Activated B cell treated with CpG ODN at 0.5 μM for 24 hours (primary cell): ENCODE data around the gene XPNPEP1. TPM values are rescaled to one million over a fixed set of nuclear protein-coding genes. Genes with fewer than 3 reads are reported as not detected.

Experiments used
- ATAC-seq: fragments of 200-7000 bp; cut with Tn5 transposase; one replicate; pipeline ENCODE4 v1.10.0; 2021; ENCODE audit warnings: low read depth, mild to moderate bottlenecking, moderate library complexity
- CTCF ChIA-PET: fragments of 350-600 bp; sonication (Branson Sonifier 250); formaldehyde crosslinking; loops from one replicate; lab custom pipeline; 2021; ENCODE audit warnings: antibody characterized with exemption; lab: Charles Lee
- POLR2A ChIA-PET: fragments of 350-600 bp; sonication (Branson Sonifier 250); formaldehyde crosslinking; loops from one replicate; lab custom pipeline; 2021; ENCODE audit warnings: antibody characterized with exemption; lab: Charles Lee
- DNase-seq: peaks from one replicate; pipeline ENCODE4 v3.0.0; 2022
- H3K27ac Mint-ChIP-seq: one replicate; pipeline ENCODE4 v1.8.0; 2020; ENCODE audit warnings: mixed read lengths
- H3K27me3 Mint-ChIP-seq: one replicate; pipeline ENCODE4 v1.8.0; 2021; ENCODE audit warnings: mixed read lengths
- H3K36me3 Mint-ChIP-seq: one replicate; pipeline ENCODE4 v1.8.0; 2021; ENCODE audit warnings: low read depth, mixed read lengths
- H3K4me1 Mint-ChIP-seq: one replicate; pipeline ENCODE4 v1.8.0; 2021; ENCODE audit warnings: mixed read lengths
- H3K4me3 Mint-ChIP-seq: one replicate; pipeline ENCODE4 v1.8.0; 2020; ENCODE audit warnings: mild to moderate bottlenecking, mixed read lengths
- H3K9me3 Mint-ChIP-seq: one replicate; pipeline ENCODE4 v1.8.0; 2020; ENCODE audit warnings: mixed read lengths
- CTCF ChIP-seq: fragments of 200-600 bp; IDR thresholded peaks from one replicate; pipeline ENCODE4 v1.8.0; 2022; ENCODE audit warnings: antibody characterized with exemption, mild to moderate bottlenecking
- intact Hi-C: fragments of 100-400 bp; cut with micrococcal nuclease; formaldehyde crosslinking; loops from one replicate; pipeline ENCODE4 v1.15.1; 2024
- total RNA-seq: library from RNA; stranded (reverse); gene quantifications from 2 replicates; pipeline ENCODE4 v1.2.3, GENCODE V29; 2022

The XPNPEP1 gene
- total RNA-seq, 1 donor from 2014 or later = 70.6 TPM

GRCh38 chr10:109898666-109899355 is 24.5 kb downstream of the XPNPEP1 start:
- H3K27ac Mint-ChIP-seq = no peak overlapping the region
- DNase-seq (no peak), ATAC-seq (no peak)
- H3K9me3 Mint-ChIP-seq = no peaks in the 10 kb centered on the region
- ChIA-PET CTCF (no interaction called here), POLR2A (no interaction called here)
- H3K4me3 Mint-ChIP-seq = no peak overlapping the region
- intact Hi-C loops = no loop called here
- TF ChIP-seq CTCF = no peak
- H3K27me3 Mint-ChIP-seq = no peaks in the 10 kb centered on the region
- H3K36me3 Mint-ChIP-seq = peaks cover 64% of the 10 kb centered on the region
- H3K4me1 Mint-ChIP-seq = peaks cover 20% of the 10 kb centered on the region

- Mint-ChIP-seq H3K4me1 (peaks cover 15% of the 10 kb centered on the region), H3K27ac (no peak overlapping the region), H3K9me3 (no peaks in the 10 kb centered on the region), H3K27me3 (no peaks in the 10 kb centered on the region), H3K4me3 (no peak overlapping the region), H3K36me3 (peaks cover 61% of the 10 kb centered on the region)
- DNase-seq (no peak), ATAC-seq (no peak)
- ChIA-PET CTCF (interaction anchor here (1.0 to 1.2 kb wide), 4 partner anchors 14 to 240 kb away, joined by 3 to 4 read pairs (median 4); no protein-coding TSS in a partner anchor), POLR2A (no interaction called here)
- TF ChIP-seq CTCF = no peak
- intact Hi-C loops = no loop called here
These were observed 25.3 kb downstream of the XPNPEP1 start for GRCh38 chr10:109898007-109898406.

- H3K4me3 Mint-ChIP-seq = no peak overlapping the region
- peaks cover 8% of the 10 kb centered on the region for H3K4me1 Mint-ChIP-seq
- ChIA-PET CTCF (interaction anchor here (2.5 kb wide), 1 partner anchor 12 kb away, joined by 6 read pairs; no protein-coding TSS in a partner anchor), POLR2A (interaction anchor here (0.6 to 0.9 kb wide), 2 partner anchors 15 to 79 kb away, joined by 4 to 10 read pairs; no protein-coding TSS in a partner anchor)
- no peak for ATAC-seq
- H3K36me3 Mint-ChIP-seq = peaks cover 65% of the 10 kb centered on the region
- H3K9me3 Mint-ChIP-seq = no peaks in the 10 kb centered on the region
- no peaks in the 10 kb centered on the region for H3K27me3 Mint-ChIP-seq
- intact Hi-C loops = no loop called here
- H3K27ac Mint-ChIP-seq = no peak overlapping the region
- no peak for DNase-seq
- no peak for TF ChIP-seq CTCF
These were observed 27.5 kb downstream of the XPNPEP1 start for GRCh38 chr10:109895848-109896247.

- no peak for TF ChIP-seq CTCF
- Mint-ChIP-seq H3K27ac (no peak overlapping the region), H3K9me3 (no peaks in the 10 kb centered on the region), H3K36me3 (peaks cover 63% of the 10 kb centered on the region), H3K27me3 (no peaks in the 10 kb centered on the region), H3K4me1 (peaks cover 8% of the 10 kb centered on the region), H3K4me3 (no peak overlapping the region)
- DNase-seq (no peak), ATAC-seq (no peak)
- POLR2A ChIA-PET = interaction anchor here (0.6 to 0.9 kb wide), 3 partner anchors 16 to 111 kb away, joined by 4 to 10 read pairs (median 5); no protein-coding TSS in a partner anchor
- CTCF ChIA-PET = interaction anchor here (2.5 kb wide), 1 partner anchor 11 kb away, joined by 6 read pairs; no protein-coding TSS in a partner anchor
- intact Hi-C loops = no loop called here
These were observed 28.1 kb downstream of the XPNPEP1 start for GRCh38 chr10:109895095-109895818.

- H3K4me3 Mint-ChIP-seq = no peak overlapping the region
- no peaks in the 10 kb centered on the region for H3K9me3 Mint-ChIP-seq
- ChIA-PET POLR2A (interaction anchor here (0.7 kb wide), 1 partner anchor 111 kb away, joined by 5 read pairs; no protein-coding TSS in a partner anchor), CTCF (interaction anchor here (1.4 to 2.5 kb wide), 2 partner anchors 10 to 12 kb away, joined by 3 to 6 read pairs; no protein-coding TSS in a partner anchor)
- H3K27me3 Mint-ChIP-seq = no peaks in the 10 kb centered on the region
- peaks cover 61% of the 10 kb centered on the region for H3K36me3 Mint-ChIP-seq
- intact Hi-C loops = no loop called here
- DNase-seq (no peak), ATAC-seq (no peak)
- TF ChIP-seq CTCF = no peak
- peaks cover 8% of the 10 kb centered on the region for H3K4me1 Mint-ChIP-seq
- no peak overlapping the region for H3K27ac Mint-ChIP-seq
These were observed 28.8 kb downstream of the XPNPEP1 start for GRCh38 chr10:109894516-109894915.
